NCI-H2171 treated with DMSO at 0.1 percent for 48 hours (cell line): ENCODE results near the gene ZFYVE26.
"Not testable (repeated sequence)": the region's sequence is repeated elsewhere in the genome, so short reads cannot be mapped to it uniquely, and the experiment has no call there.

Source experiments
- DNase-seq: peaks from one replicate; lab custom pipeline; 2025; lab: John Stamatoyannopoulos, UW

ZFYVE26 gene

DNA sequence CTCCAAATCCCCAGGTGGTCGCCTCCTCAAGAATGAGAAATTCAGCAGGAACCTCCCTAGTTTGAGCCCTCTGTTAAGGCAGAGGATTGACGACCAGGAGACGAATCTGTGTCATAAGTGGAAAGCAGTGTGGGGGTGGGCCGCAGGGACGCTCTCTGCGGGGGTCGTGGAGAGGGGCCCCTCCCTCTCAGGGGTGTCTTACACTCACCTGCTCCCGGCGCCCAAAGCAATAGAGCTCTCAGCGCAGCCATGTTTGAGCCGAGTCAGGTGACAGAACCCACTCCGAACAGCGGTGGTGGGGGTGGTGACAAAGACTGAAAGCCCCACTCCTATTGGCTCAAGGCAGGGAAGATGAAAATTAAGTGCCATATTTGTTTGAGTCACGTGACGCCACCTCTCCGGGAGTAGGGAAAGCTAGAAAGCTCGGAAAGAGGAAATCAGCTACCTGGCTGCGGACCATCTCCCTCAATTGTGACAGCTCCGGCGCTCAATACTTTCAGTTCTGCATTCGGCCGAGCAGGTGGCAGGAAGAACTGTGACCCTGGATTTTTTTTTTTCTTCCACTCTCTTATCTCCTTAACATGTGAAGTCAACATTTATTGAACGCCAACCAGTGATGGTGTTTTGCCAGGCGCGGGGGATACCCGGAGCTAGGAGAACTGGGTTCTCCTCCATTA is at the start of gene ZFYVE26:
Gene ZFYVE26 (minus strand): TSS at position 265 of the 677 bp plus-strand sequence. CDS start 627 bp downstream, outside the sequence.
- DNase-seq, result peak; percentile 100

DNA sequence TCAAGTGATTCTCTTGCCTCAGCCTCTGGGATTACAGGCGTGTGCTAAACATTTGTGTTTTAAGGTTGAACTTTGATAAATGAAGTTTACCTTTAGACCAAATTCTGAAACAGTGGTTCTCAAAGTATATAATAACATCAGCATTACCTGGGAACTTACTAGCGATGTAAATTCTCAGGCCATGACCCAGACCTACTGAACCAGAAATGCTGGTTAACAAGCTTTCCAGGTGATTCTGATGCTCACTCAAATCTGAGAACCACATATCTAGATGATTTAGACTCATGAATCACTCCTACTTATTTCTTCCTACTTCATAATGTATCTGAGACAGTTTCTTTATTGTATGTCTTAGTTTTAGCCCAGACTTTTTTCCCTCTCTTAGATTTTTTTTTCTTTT is 46.8 kb upstream of the ZFYVE26 start:
- no peak for DNase-seq

DNA sequence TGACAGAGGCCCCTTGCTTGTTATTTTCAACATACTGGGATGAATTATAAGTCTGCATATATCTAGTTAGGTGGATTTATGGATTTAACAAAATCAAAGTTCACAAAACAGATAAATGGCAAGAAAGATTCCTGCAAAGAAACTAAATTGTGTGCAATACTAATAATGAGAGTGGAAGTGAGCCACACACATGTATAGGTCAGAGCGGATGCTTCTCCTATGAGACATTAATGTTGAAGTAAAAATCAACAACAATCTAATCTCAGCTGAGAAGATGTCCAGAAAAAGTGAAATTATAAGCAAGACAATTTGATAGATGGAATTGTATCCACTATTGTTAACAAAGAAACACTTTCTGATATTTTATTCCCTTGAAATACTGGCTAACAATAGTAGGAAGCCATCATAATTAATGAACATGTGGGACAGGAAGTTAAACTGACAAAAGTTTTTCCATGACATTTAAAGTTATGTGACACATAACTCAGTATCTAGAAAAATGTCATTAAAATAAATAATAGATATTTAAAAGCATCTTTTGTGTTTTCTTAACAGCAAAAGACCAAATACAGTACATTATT is 42.9 kb upstream of the ZFYVE26 start:
- DNase-seq, result no peak

DNA sequence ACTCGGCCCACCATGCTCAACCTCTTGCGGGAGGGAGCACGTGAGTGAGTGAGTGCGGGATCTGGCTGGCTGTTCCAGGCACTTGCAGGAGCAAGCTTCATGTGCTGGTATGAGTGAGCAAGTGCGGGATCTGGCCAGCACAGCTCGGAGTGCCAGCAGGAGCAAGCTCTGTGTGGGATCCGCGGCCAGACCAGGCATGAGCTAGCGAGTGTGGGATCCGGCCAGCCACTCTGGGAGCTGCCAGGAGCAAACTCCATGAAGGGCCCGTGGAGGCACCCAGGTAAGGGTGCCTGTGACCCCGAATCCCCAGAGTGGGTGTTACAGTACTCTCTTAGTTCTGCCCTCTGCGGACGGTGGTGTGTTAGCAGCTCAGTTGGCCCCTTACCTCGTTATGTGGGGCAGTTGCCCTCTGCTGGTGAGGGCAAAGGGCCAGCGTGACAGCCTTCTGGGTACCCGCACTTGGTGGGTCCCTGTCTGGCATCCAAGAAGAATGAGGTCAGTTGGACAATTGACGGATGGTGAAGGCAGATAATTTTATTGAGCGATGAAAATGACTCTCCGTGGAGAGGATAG is 41.5 kb upstream of the ZFYVE26 start:
- no peak for DNase-seq

DNA sequence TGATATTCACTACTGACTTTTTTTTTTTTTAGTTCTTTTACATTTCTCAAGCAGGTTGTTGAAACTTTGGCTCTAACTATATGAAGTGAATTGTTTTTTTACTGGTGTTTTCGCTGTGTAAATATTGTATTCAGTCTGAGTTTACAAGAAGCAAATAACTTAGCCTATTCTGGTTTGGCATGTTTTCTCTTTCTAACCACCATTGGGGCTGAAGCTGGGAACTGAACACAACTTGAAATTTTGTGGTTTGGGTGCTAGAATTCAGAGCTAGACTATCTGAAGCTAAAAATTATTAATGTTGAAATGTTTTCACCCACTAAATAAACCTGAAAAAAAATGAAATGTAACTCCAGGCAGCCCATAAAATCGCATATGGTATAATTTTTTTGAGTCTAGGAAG is 40.4 kb upstream of the ZFYVE26 start:
- DNase-seq, result no peak

DNA sequence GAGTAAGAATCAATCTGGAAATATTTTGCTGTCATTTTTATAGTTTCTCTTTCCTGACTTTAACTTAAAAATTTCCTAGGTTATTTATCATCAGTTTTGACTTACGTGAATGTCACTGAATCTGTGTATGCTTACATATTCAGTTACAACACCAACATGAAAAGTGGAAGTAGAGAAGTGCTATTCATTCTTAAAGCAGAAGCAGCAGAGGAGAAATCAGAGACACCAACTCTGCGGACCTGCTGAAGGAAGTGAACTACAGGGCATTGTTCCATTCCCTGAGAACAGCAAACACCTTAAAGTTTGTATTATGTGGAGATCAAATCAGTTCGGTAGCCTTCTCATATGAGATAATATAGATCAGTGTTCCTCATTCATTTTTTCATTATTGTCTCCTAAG is 37.3 kb upstream of the ZFYVE26 start:
- DNase-seq, result no peak

DNA sequence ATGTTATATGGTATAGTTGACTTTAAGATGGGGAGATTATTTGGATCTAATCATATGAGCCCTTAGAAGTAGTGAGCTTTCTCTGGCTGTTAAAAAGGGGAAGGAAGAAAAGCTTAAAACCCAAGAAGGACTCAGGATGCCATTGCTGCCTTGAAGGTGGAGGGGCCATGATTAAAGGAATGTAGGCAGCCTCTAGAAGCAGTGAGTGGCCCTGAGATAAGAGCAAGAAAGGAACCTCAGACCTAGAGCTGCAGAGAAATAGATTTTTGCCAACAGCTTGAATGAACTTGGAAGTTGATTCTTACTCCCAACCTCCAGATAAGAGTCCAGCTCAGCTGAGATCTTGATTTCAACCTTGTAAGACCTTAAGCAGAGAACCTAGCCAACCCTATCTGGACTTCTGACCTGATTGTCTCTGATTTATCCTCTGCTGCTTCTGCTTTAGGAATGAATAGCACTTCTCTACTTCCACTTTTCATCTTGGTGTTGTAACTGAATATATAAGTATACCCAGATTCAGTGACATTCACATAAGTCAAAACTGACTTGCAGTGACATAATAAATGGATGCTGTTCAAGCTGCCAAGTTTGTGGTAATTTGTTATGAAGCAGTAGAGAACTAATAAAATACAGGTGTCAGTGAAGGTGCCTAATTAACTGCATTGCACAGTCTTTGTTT is 36.7 kb upstream of the ZFYVE26 start:
- no peak for DNase-seq

DNA sequence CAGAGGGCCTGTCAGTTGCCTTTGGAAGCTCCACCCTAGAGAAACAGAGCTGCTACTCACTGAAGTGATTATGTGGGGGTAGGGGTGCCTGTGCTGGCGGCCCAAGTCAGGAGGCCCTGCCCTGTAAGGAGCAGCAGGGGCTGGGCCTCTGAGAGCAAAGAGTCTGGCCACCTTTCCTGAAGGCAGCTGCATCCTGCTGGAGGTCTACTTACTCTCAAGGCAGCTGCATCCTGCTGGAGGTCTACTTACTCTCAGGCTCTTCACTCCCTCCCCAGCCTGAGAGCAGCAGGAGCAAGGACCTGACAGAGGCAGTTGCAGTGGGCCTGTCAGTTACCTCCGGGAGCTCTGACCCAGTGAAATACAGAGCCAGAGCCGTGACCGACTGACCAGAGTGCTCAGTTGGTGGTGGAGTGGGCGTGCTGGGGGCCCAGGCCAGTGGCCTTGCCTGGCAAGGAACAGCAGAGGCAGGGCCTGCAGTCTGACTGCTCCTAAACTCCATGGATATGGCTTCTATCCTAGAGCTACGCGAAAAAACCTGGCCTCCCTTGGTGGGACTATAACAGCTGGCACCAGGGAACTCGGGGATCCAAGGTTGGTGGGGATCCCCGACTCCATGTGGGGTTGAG is 35.5 kb upstream of the ZFYVE26 start:
- no peak for DNase-seq

DNA sequence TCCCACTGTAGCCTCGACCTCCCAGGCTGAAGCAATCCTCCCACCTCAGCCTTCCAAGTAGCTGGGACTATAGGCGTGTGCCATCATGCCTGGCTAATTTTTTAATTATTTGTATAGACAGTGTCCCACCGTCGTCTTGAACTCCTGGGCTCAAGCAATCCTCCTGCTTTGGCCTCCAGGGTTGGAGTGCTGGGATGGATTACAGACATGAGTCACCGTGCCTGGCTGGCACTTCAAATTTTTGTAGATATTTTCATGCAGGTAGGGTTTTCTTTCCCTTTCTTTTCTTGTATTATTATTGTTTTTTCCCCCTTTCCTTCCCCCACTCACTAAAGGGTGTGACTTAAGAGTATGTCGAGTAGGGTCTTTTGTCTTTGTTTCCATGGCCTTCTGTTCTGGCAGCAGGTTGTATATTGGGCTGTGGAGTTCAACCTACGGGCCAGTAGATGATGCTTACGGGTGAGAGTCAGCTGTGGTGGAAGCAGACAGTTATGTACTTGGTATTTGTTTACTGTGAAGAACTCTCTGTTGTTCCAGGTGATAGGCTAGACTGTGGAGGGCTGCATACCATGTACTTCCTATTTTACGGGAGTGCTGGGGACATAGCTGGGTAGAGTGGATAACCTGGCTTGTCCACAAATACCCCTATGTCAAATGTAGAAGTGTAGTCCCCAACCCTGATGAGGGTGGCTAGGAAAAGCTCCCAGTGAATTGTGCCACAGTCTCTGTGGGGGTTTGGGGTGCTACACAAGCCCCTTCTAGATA is 33.9 kb upstream of the ZFYVE26 start:
- DNase-seq, result no peak

DNA sequence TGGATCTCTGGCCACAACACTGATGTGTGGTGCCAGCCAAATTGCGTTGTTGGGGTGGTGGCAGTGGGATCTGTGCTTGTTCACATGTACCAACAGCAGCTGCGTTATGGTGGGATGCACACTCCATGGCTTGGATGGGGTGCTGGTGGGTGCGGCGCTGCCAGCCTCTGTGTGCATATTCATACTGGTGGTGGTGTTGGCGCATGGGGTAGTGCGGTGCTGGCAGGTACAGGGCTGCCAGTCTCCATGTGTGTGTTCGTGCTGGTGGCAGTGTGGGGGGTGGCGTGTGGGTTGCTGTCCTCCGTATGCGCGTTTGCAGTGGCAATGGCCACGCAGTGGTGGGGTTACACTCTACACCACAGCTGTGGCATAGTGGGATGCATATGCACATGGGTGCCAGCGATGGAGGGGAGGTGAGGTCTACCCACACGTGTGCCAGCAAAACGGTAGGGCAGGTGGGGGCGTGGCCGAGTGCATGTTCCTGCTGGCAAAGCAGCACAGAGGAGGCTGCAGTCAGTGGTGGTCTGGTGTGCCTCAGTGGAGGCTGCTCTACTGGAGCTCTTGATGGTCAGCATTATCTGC is 29.7 kb upstream of the ZFYVE26 start:
- DNase-seq, result no peak

DNA sequence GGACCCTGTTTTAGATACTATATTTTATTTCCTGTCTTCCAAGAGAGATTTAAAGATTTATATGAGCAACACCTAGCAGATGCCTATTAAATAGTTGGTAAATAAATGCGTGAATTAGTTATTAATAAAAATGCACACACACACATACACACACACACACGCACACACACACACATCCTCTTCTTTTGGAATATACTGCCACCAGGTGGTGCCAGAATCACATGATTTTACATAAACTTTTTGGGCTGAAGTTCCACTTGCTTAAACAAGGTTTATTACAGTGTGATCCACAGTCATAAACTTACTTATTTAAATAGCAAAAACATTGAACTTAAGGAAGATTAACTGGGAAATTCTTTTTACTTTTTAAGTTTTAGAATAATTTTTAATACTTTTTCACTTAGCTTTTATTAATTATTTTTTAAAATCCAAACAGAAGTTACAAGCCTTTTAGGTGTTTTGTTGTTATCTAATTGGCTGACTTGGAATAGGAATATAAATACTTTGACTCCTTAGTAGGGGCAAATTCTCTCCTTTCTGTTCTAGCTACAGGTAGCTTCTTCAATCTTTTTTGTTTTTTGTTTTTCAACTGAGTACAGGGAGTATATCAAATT is 20.7 kb upstream of the ZFYVE26 start:
- peak; percentile 57 for DNase-seq

DNA sequence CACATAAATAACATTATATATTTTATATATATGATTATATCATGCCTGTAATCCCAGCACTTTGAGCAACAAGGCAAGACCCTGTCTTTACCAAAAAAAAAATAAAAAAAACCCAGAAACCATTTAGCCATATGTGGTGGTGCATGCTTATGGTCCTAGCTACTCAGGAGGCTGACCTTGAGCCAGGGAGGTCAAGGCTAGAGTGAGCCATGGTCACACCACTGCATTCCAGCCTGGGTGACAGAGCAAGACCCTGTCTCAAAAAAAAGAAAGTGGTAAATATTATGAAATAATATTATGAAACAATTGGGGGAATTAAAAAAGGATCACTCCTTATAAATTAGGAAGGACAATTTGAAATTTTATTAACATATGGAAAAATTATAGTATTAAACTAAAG is 19.2 kb upstream of the ZFYVE26 start:
- DNase-seq, result no peak

DNA sequence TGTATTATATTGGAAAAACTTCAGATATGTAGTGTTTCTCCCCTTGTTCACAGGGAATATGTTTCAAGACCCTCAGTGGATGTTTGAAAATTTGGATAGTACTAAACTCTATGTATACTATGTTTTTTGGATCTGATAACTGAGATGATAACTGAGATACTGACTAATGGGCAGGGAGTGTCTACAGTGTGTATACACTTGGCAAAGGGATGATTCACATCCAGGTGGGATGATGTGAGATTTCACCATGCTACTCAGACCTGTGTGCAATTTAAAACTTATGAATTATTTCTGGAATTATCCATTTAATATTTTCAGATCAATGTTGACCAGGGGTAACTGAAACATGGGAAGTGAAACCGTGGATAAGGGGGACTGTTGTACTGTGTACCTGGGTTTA is 17.0 kb upstream of the ZFYVE26 start:
- no peak for DNase-seq

DNA sequence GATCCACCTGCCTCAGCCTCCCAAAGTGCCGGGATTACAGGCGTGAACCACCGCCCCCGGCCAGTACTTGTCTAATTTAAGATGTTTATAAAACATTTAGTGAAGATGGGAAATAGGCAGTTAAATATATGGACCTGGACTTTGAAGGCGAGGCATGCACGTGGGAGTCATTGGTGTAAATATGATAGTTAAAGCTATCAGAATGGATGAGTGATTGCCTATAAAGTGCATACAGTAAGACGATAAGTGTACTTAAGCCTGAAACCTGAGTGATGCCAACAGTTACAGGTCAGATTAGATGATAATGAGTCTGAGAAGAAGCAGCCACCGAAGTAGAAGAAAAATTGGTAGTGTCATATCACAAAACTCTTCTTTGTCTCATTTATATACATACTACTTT is 14.7 kb upstream of the ZFYVE26 start:
- DNase-seq, result no peak

DNA sequence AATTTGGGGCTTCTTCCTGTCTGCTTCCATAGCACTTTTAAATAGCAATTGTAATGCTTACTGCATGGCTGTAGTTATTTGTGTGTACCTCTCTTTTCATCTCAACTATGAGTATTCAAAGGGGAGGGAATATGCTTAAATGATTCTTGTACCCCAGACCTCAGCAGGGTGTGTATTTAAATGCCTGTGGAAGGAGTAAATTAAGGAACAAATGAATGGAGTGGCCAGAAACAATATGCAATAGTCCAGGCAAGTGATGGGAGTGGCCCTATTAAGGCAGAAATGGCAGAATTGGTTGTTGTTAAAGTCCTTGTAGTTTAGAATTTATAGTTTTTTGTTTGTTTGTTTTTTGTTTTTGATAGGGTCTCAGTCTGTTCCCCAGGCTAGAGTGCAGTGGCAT is 4.7 kb upstream of the ZFYVE26 start:
- DNase-seq, result no peak

DNA sequence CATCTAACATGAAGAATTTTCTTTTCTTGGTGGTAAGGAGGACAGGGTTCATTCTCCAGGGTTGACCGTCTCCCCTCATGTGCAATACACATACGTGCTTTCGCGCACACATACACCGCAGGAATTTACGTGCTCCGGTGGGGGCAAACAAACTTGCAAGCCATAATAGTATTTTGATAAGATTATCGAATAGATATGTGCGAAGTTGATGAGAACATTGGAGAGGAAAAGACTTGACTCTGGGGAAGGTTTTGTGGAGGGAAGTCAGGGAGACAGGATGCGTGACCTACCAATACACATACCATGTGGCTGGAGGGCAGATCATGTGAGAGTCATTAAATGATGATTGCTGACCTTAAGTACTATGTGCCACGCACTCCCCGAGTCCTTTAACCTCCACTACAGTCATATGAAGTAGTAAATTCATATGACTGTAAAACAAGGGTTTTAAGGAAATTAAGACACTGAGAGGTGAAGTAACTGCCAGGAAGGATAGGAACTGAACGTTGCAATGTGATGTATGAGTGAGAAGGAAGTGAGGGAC is 4.1 kb upstream of the ZFYVE26 start:
- DNase-seq, result no peak

DNA sequence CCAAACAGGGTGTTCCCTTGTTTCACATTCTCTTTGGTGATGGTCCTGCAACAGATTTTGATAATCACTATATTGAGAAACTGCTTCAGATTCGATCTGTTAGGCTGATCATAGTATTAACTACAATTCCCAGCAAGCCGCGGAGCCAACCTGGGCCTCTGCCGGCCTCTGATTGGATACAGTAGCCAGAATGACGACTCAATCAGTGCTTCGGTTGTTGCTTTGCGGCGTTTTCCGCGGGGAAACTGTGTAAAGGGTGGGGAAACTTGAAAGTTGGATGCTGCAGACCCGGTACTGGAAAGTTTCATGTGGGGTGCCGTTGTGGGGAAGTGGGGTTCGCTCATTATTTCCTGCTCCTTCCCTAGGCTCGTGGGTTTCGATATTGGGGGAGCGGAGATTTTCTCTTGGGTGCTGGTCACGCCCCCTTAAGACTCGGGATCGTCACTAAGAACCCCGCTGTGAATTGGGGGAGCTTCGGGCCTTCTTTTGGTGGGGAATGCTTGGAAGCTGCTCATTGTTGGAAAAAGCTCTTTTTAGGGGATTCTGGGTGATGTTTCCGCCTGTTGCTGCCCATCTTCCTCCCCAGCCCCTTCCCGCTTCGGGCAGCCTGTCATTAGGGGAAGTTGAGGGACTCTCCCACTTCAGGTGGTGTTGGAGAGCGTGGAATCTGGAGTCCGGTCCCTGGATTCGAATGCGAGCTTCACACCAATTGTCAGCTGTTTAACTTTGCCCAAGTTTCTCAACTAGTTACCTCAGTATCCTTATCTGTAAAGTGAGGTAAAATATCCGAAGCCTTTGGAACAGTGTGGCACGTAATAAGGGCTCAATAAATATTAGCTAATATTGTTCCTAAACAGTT is 3.4 kb upstream of the ZFYVE26 start, which contains the start of gene RAD51B:
Gene RAD51B (plus strand): TSS at position 217 of the 859 bp plus-strand sequence.
- peak; percentile 86 for DNase-seq

DNA sequence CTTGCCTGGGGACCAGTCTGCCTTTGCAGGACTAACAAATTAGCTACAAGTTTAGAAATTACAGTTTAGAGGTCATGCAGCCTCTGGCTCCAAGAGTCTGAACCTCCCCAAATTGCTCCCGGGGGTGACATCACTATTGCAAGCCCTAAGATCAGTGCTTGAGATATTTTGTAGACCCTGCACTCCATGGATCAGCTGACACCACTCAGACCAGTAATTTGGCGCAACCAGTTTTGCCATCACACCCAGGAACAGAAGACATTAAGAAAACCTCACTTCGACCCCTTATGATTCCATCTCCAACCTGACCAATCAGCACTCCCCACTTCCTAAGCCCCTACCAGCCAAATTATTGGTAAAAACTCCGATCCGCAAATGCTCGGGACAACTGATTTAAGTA is 2.1 kb upstream of the ZFYVE26 start:
- DNase-seq, result not testable (repeated sequence)

DNA sequence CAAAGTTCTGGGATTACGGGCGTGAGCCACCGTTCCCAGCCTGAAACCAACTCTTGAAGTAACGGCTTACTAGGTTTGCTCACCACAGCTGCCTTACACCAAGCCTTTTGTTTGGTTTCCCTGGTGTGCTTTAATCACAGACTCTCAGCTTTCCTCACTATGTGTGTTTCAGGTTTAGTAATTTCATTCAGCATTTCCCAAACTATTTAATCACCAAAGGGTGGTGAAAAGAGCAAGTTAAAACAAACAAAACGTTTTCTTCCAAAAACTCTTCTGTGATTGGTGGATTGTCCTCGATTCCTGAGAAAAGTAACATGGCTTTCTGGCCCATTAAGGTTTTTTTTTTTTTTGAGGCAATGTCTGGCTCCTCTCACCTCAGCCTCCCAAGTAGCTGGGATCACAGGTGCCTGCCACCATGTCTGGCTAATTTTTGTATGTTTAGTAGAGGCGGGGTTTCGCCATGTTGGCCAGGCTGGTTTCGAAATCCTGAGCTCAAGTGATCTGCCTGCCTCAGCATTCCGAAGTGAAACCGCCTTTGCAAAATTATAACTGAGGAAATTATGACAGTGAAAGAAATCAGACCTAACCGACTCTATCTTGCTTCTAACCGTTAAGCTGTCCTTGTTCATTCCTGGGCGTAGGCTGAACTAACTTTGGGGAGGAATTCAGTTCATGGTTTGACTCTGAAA is 1.5 kb upstream of the ZFYVE26 start:
- no peak for DNase-seq
